Measurements from ENCODE around the gene NRXN3. TPM values are rescaled to one million over a fixed set of nuclear protein-coding genes. Genes with fewer than 3 reads are reported as not detected.

Gene NRXN3
- polyA plus RNA-seq, 1 donor from 2014 or later: 110 TPM

DNA sequence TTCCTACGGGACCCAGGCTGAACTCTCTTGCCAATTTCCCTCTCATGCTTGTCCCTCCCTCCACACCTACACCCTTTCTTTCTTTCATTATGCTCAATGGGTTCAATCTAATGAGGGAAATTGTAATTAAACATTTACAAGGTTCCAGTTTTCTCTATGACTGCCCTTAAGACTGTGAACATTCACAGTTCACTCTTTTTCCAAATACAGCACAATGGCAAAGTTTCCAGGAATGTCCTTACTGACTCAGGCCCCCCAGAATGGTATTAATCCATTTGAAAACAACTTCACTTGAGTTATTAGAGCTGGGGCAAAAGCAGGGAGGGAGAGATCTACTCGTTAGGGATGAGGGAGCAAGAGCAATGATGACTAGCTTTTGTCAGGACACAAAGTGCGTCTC is 892.1 kb downstream of the NRXN3 start:
- TF ChIP-seq TAF1 (IDR thresholded peaks at IDR 0.05; ENCODE audit: low read depth) (no peak), EZH2 (IDR thresholded peaks at IDR 0.05; ENCODE audit: borderline replicate concordance, insufficient read depth, low read length, poor library complexity, severe bottlenecking) (no peak), RAD21 (conservative IDR thresholded peaks at IDR 0.05) (no peak), POLR2AphosphoS5 (IDR thresholded peaks at IDR 0.05) (no peak), MXI1 (conservative IDR thresholded peaks at IDR 0.05; ENCODE audit: poor library complexity, severe bottlenecking) (no peak), SMC3 (conservative IDR thresholded peaks at IDR 0.05; ENCODE audit: poor library complexity) (no peak), EP300 (conservative IDR thresholded peaks at IDR 0.05; ENCODE audit: poor library complexity, severe bottlenecking) (no peak)
- TF ChIP-seq, protein P1, sequence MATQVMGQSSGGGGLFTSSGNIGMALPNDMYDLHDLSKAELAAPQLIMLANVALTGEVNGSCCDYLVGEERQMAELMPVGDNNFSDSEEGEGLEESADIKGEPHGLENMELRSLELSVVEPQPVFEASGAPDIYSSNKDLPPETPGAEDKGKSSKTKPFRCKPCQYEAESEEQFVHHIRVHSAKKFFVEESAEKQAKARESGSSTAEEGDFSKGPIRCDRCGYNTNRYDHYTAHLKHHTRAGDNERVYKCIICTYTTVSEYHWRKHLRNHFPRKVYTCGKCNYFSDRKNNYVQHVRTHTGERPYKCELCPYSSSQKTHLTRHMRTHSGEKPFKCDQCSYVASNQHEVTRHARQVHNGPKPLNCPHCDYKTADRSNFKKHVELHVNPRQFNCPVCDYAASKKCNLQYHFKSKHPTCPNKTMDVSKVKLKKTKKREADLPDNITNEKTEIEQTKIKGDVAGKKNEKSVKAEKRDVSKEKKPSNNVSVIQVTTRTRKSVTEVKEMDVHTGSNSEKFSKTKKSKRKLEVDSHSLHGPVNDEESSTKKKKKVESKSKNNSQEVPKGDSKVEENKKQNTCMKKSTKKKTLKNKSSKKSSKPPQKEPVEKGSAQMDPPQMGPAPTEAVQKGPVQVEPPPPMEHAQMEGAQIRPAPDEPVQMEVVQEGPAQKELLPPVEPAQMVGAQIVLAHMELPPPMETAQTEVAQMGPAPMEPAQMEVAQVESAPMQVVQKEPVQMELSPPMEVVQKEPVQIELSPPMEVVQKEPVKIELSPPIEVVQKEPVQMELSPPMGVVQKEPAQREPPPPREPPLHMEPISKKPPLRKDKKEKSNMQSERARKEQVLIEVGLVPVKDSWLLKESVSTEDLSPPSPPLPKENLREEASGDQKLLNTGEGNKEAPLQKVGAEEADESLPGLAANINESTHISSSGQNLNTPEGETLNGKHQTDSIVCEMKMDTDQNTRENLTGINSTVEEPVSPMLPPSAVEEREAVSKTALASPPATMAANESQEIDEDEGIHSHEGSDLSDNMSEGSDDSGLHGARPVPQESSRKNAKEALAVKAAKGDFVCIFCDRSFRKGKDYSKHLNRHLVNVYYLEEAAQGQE (IDR thresholded peaks at IDR 0.05; ENCODE audit: borderline replicate concordance): no peak
- TF ChIP-seq, protein P2, sequence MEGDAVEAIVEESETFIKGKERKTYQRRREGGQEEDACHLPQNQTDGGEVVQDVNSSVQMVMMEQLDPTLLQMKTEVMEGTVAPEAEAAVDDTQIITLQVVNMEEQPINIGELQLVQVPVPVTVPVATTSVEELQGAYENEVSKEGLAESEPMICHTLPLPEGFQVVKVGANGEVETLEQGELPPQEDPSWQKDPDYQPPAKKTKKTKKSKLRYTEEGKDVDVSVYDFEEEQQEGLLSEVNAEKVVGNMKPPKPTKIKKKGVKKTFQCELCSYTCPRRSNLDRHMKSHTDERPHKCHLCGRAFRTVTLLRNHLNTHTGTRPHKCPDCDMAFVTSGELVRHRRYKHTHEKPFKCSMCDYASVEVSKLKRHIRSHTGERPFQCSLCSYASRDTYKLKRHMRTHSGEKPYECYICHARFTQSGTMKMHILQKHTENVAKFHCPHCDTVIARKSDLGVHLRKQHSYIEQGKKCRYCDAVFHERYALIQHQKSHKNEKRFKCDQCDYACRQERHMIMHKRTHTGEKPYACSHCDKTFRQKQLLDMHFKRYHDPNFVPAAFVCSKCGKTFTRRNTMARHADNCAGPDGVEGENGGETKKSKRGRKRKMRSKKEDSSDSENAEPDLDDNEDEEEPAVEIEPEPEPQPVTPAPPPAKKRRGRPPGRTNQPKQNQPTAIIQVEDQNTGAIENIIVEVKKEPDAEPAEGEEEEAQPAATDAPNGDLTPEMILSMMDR (IDR thresholded peaks at IDR 0.05; ENCODE audit: poor library complexity, severe bottlenecking): no peak
- Histone ChIP-seq H3K9me2 (ENCODE audit: insufficient read depth, low read length) (no peaks in the 10 kb centered on the region), H4K20me1 (ENCODE audit: insufficient read depth) (no peaks in the 10 kb centered on the region), H3K27me3 (ENCODE audit: insufficient read depth, low read depth, low read length) (no peaks in the 10 kb centered on the region), H3K9ac (ENCODE audit: low read length) (no peak overlapping the region), H3K36me3 (ENCODE audit: insufficient read depth, low read length) (no peaks in the 10 kb centered on the region), H3K79me2 (replicated peaks; ENCODE audit: insufficient read depth, low read length) (no peaks in the 10 kb centered on the region), H3K4me3 (ENCODE audit: low read length) (no peak overlapping the region), H3K9me3 (ENCODE audit: low read length) (no peaks in the 10 kb centered on the region), H3F3A (ENCODE audit: insufficient read depth, low read length, poor library complexity, severe bottlenecking) (no peaks in the 10 kb centered on the region), H2AFZ (ENCODE audit: low read depth, low read length) (no peak overlapping the region), H3K27ac (ENCODE audit: low read length) (no peak overlapping the region), H3K4me2 (ENCODE audit: low read length) (no peak overlapping the region)

DNA sequence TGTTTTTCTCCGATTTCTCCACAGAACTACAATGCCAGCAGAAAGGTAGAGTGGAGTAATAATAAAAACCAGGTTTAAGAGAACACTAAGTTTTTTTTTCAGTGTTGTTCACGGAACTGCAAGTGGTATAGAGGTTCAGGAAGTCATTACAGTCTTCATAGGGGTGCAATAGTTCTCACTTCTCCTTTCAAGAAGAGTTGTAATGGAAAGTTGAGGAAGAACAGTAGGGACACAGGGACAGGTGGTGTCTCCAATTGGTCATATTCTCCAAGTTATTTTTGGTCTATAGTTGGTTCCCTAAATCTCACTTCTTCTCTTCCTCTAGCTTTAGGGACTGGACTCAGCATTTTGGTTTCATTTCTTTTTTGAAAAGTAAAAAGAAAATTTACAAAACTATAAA is 894.0 kb downstream of the NRXN3 start:
- Histone ChIP-seq H3K79me2 (replicated peaks; ENCODE audit: insufficient read depth, low read length) (no peaks in the 10 kb centered on the region), H3K36me3 (ENCODE audit: insufficient read depth, low read length) (no peaks in the 10 kb centered on the region), H3F3A (ENCODE audit: insufficient read depth, low read length, poor library complexity, severe bottlenecking) (no peaks in the 10 kb centered on the region), H3K9me2 (ENCODE audit: insufficient read depth, low read length) (no peaks in the 10 kb centered on the region), H3K27ac (ENCODE audit: low read length) (no peak overlapping the region), H3K4me2 (ENCODE audit: low read length) (no peak overlapping the region), H3K27me3 (ENCODE audit: insufficient read depth, low read depth, low read length) (no peaks in the 10 kb centered on the region), H3K9ac (ENCODE audit: low read length) (no peak overlapping the region), H2AFZ (ENCODE audit: low read depth, low read length) (no peak overlapping the region), H3K4me3 (ENCODE audit: low read length) (no peak overlapping the region), H4K20me1 (ENCODE audit: insufficient read depth) (no peaks in the 10 kb centered on the region), H3K9me3 (ENCODE audit: low read length) (no peaks in the 10 kb centered on the region)
- TF ChIP-seq, protein P2 (IDR thresholded peaks at IDR 0.05; ENCODE audit: poor library complexity, severe bottlenecking): no peak
- no peak for TF ChIP-seq RAD21 (conservative IDR thresholded peaks at IDR 0.05)
- no peak for TF ChIP-seq SMC3 (conservative IDR thresholded peaks at IDR 0.05; ENCODE audit: poor library complexity)
- no peak for TF ChIP-seq TAF1 (IDR thresholded peaks at IDR 0.05; ENCODE audit: low read depth)
- TF ChIP-seq MXI1 (conservative IDR thresholded peaks at IDR 0.05; ENCODE audit: poor library complexity, severe bottlenecking): no peak
- no peak for TF ChIP-seq POLR2AphosphoS5 (IDR thresholded peaks at IDR 0.05)
- TF ChIP-seq, protein P1 (IDR thresholded peaks at IDR 0.05; ENCODE audit: borderline replicate concordance): no peak
- no peak for TF ChIP-seq EP300 (conservative IDR thresholded peaks at IDR 0.05; ENCODE audit: poor library complexity, severe bottlenecking)
- no peak for TF ChIP-seq EZH2 (IDR thresholded peaks at IDR 0.05; ENCODE audit: borderline replicate concordance, insufficient read depth, low read length, poor library complexity, severe bottlenecking)
